Measurements from ENCODE around the gene FAM118A. TPM values are rescaled to one million over a fixed set of nuclear protein-coding genes. Genes with fewer than 3 reads are reported as not detected.

Gene FAM118A
- total RNA-seq, 1 donor = 37.7 TPM

- no peaks in the 10 kb centered on the region for H3K27me3 ChIP-seq (ENCODE audit: insufficient read depth, low read length)
Measured at GRCh38 chr22:45328822-45329529, 19.2 kb downstream of the FAM118A start.

GRCh38 chr22:45329530-45329936 lies 19.8 kb downstream of the FAM118A start:
- Histone ChIP-seq H3K9me3 (ENCODE audit: low read depth, low read length) (no peaks in the 10 kb centered on the region), H3K4me3 (ENCODE audit: low read length) (no peak overlapping the region), H3K4me1 (ENCODE audit: insufficient read depth, low read length) (no peaks in the 10 kb centered on the region), H3K27me3 (ENCODE audit: insufficient read depth, low read length) (no peaks in the 10 kb centered on the region)

More at GRCh38 chr22:45328822-45329529, 19.2 kb downstream of the FAM118A start:
- Histone ChIP-seq H3K4me1 (ENCODE audit: insufficient read depth, low read length) (no peaks in the 10 kb centered on the region), H3K9me3 (ENCODE audit: low read depth, low read length) (no peaks in the 10 kb centered on the region), H3K4me3 (ENCODE audit: low read length) (no peak overlapping the region)

GRCh38 chr22:45330548-45330947 lies 20.8 kb downstream of the FAM118A start:
- Histone ChIP-seq H3K4me1 (ENCODE audit: insufficient read depth, low read length) (no peaks in the 10 kb centered on the region), H3K9me3 (ENCODE audit: low read depth, low read length) (no peaks in the 10 kb centered on the region), H3K4me3 (ENCODE audit: low read length) (no peak overlapping the region), H3K27me3 (ENCODE audit: insufficient read depth, low read length) (no peaks in the 10 kb centered on the region)

- H3K27me3 ChIP-seq (ENCODE audit: insufficient read depth, low read length) = no peaks in the 10 kb centered on the region
- H3K9me3 ChIP-seq (ENCODE audit: low read depth, low read length) = no peaks in the 10 kb centered on the region
- no peak overlapping the region for H3K4me3 ChIP-seq (ENCODE audit: low read length)
- H3K4me1 ChIP-seq (ENCODE audit: insufficient read depth, low read length) = no peaks in the 10 kb centered on the region
Measured at GRCh38 chr22:45331486-45331885, 21.8 kb downstream of the FAM118A start.

- Histone ChIP-seq H3K9me3 (ENCODE audit: low read depth, low read length) (no peaks in the 10 kb centered on the region), H3K4me1 (ENCODE audit: insufficient read depth, low read length) (no peaks in the 10 kb centered on the region), H3K4me3 (ENCODE audit: low read length) (no peak overlapping the region), H3K27me3 (ENCODE audit: insufficient read depth, low read length) (no peaks in the 10 kb centered on the region)
Measured at GRCh38 chr22:45332001-45332400, 22.3 kb downstream of the FAM118A start.

GRCh38 chr22:45334068-45334467 lies 24.3 kb downstream of the FAM118A start:
- H3K4me1 ChIP-seq (ENCODE audit: insufficient read depth, low read length) = no peaks in the 10 kb centered on the region
- H3K4me3 ChIP-seq (ENCODE audit: low read length) = no peak overlapping the region
- H3K9me3 ChIP-seq (ENCODE audit: low read depth, low read length) = no peaks in the 10 kb centered on the region
- H3K27me3 ChIP-seq (ENCODE audit: insufficient read depth, low read length) = no peaks in the 10 kb centered on the region

GRCh38 chr22:45334528-45334927 lies 24.8 kb downstream of the FAM118A start:
- no peaks in the 10 kb centered on the region for H3K9me3 ChIP-seq (ENCODE audit: low read depth, low read length)
- no peak overlapping the region for H3K4me3 ChIP-seq (ENCODE audit: low read length)
- H3K27me3 ChIP-seq (ENCODE audit: insufficient read depth, low read length) = no peaks in the 10 kb centered on the region
- no peaks in the 10 kb centered on the region for H3K4me1 ChIP-seq (ENCODE audit: insufficient read depth, low read length)

- Histone ChIP-seq H3K9me3 (ENCODE audit: low read depth, low read length) (no peaks in the 10 kb centered on the region), H3K27me3 (ENCODE audit: insufficient read depth, low read length) (no peaks in the 10 kb centered on the region), H3K4me1 (ENCODE audit: insufficient read depth, low read length) (no peaks in the 10 kb centered on the region), H3K4me3 (ENCODE audit: low read length) (no peak overlapping the region)
Measured at GRCh38 chr22:45335021-45335818, 25.5 kb downstream of the FAM118A start.

- no peaks in the 10 kb centered on the region for H3K9me3 ChIP-seq (ENCODE audit: low read depth, low read length)
- H3K4me1 ChIP-seq (ENCODE audit: insufficient read depth, low read length) = no peaks in the 10 kb centered on the region
- no peaks in the 10 kb centered on the region for H3K27me3 ChIP-seq (ENCODE audit: insufficient read depth, low read length)
- H3K4me3 ChIP-seq (ENCODE audit: low read length) = no peak overlapping the region
Measured at GRCh38 chr22:45335854-45336522, 26.3 kb downstream of the FAM118A start.

- Histone ChIP-seq H3K4me3 (ENCODE audit: low read length) (no peak overlapping the region), H3K4me1 (ENCODE audit: insufficient read depth, low read length) (no peaks in the 10 kb centered on the region), H3K9me3 (ENCODE audit: low read depth, low read length) (no peaks in the 10 kb centered on the region), H3K27me3 (ENCODE audit: insufficient read depth, low read length) (no peaks in the 10 kb centered on the region)
Measured at GRCh38 chr22:45336971-45337431, 27.3 kb downstream of the FAM118A start.

DNA sequence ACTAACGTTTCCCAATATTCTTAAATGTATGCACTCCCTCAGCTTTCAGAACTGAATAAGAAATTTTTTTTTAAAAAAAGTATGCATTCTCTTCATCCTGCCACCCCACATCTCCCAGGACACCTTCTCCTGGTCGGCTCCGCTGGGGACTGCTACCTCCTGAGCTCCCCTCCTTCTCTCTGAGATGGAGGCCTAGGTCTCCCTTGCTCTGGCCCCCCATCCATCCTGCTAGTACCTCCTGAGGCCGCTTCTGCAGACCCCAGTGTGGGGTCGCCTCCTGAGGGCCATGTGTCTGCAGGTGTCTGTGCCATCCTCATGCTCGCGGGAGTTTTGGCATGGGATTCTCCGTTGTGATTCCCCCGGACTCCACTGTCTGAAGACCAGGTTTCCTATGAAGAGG lies 27.8 kb downstream of the FAM118A start:
- Histone ChIP-seq H3K4me3 (ENCODE audit: low read length) (no peak overlapping the region), H3K9me3 (ENCODE audit: low read depth, low read length) (no peaks in the 10 kb centered on the region), H3K4me1 (ENCODE audit: insufficient read depth, low read length) (no peaks in the 10 kb centered on the region), H3K27me3 (ENCODE audit: insufficient read depth, low read length) (no peaks in the 10 kb centered on the region)

- Histone ChIP-seq H3K4me3 (ENCODE audit: low read length) (no peak overlapping the region), H3K27me3 (ENCODE audit: insufficient read depth, low read length) (no peaks in the 10 kb centered on the region), H3K4me1 (ENCODE audit: insufficient read depth, low read length) (no peaks in the 10 kb centered on the region), H3K9me3 (ENCODE audit: low read depth, low read length) (no peaks in the 10 kb centered on the region)
Measured at GRCh38 chr22:45338795-45339194, 29.1 kb downstream of the FAM118A start.

- no peaks in the 10 kb centered on the region for H3K4me1 ChIP-seq (ENCODE audit: insufficient read depth, low read length)
- H3K9me3 ChIP-seq (ENCODE audit: low read depth, low read length) = no peaks in the 10 kb centered on the region
- no peaks in the 10 kb centered on the region for H3K27me3 ChIP-seq (ENCODE audit: insufficient read depth, low read length)
- no peak overlapping the region for H3K4me3 ChIP-seq (ENCODE audit: low read length)
Measured at GRCh38 chr22:45340323-45340722, 30.6 kb downstream of the FAM118A start.

- H3K4me1 ChIP-seq (ENCODE audit: insufficient read depth, low read length) = no peaks in the 10 kb centered on the region
- no peaks in the 10 kb centered on the region for H3K27me3 ChIP-seq (ENCODE audit: insufficient read depth, low read length)
- no peak overlapping the region for H3K4me3 ChIP-seq (ENCODE audit: low read length)
- no peaks in the 10 kb centered on the region for H3K9me3 ChIP-seq (ENCODE audit: low read depth, low read length)
Measured at GRCh38 chr22:45341498-45341897, 31.8 kb downstream of the FAM118A start.

DNA sequence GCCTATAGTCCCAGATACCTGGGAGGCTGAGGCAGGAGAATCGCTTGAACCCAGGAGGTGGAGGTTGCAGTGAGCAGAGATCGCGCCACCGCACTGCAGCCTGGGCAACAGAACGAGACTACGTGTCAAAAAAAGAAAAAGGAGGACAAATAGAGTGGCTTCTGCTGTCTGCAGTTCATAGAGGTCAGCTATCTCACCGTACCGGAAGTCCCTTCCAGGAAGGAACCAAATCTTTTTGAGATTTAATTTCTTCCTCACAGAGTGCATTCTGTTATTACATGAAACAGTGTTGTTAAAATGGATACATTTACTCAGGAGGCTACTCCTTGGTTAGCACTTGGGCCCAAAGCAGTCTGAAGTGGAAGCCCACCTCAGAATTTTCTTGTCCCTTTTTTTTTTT lies 33.4 kb downstream of the FAM118A start:
- Histone ChIP-seq H3K4me1 (ENCODE audit: insufficient read depth, low read length) (no peaks in the 10 kb centered on the region), H3K9me3 (ENCODE audit: low read depth, low read length) (no peaks in the 10 kb centered on the region), H3K4me3 (ENCODE audit: low read length) (no peak overlapping the region)

More for the DNA sequence above, 33.4 kb downstream of the FAM118A start:
- H3K27me3 ChIP-seq (ENCODE audit: insufficient read depth, low read length) = no peaks in the 10 kb centered on the region

Data from mononuclear cell (primary cell).